HepG2 (cell line): ENCODE results near the gene GPR31. TPM values are rescaled to one million over a fixed set of nuclear protein-coding genes. Genes with fewer than 3 reads are reported as not detected.

Experiments
- ATF7 ChIP-seq, 2 experiments: fragments of 450-650 bp in 1 of 2; sonication (generic) in 1 of 2; formaldehyde crosslinking in 1 of 2; IDR thresholded peaks; 2 replicates each; pipeline versions ENCODE4 v1.4.0 to v1.6.1; 2016 to 2020; ENCODE audit warnings: antibody characterized with exemption in 1 of 2, mild to moderate bottlenecking in 1 of 2, missing genetic modification reagents in 1 of 2
- CREM ChIP-seq, 2 experiments: sonication (generic) in 1 of 2; formaldehyde crosslinking in 1 of 2; IDR thresholded peaks; 2 replicates each; pipeline versions ENCODE4 v1.4.0 to v1.6.1; 2016 to 2020; ENCODE audit warnings: antibody characterized with exemption in 1 of 2, mild to moderate bottlenecking in 1 of 2, missing genetic modification reagents in 1 of 2
- ELF3 ChIP-seq: IDR thresholded peaks from 2 replicates; pipeline ENCODE4 v1.6.1; 2016; ENCODE audit warnings: missing genetic modification reagents, missing compliant biosample characterization
- FOXJ3 ChIP-seq: sonication (generic); formaldehyde crosslinking; IDR thresholded peaks from 2 replicates; pipeline ENCODE4 v1.4.0; 2020; ENCODE audit warnings: missing genetic modification reagents, mild to moderate bottlenecking, borderline replicate concordance
- HOXD1 ChIP-seq: sonication (generic); formaldehyde crosslinking; IDR thresholded peaks from 2 replicates; pipeline ENCODE4 v1.5.0; 2020; ENCODE audit warnings: missing genetic modification reagents
- KDM1A ChIP-seq: IDR thresholded peaks from 2 replicates; pipeline ENCODE4 v1.6.1; 2016; ENCODE audit warnings: missing compliant biosample characterization
- MLXIP ChIP-seq: sonication (generic); formaldehyde crosslinking; IDR thresholded peaks from 2 replicates; pipeline ENCODE4 v1.9.0; 2021; ENCODE audit warnings: missing genetic modification reagents, borderline replicate concordance
- NBN ChIP-seq: fragments of 450-650 bp; conservative IDR thresholded peaks from 2 replicates; pipeline ENCODE4 v1.6.1; 2017
- RBM22 ChIP-seq: fragments of 200-400 bp; formaldehyde crosslinking; optimal IDR thresholded peaks from 2 replicates; pipeline ENCODE3; 2017; ENCODE audit warnings: mild to moderate bottlenecking, low read length, moderate library complexity
- SOX6 ChIP-seq, 2 experiments: fragments of 450-650 bp in 1 of 2; sonication (generic) in 1 of 2; formaldehyde crosslinking in 1 of 2; IDR thresholded peaks; 2 replicates each; pipeline versions ENCODE4 v1.4.0 to v1.6.1; 2017 to 2020; ENCODE audit warnings: antibody characterized with exemption in 1 of 2, mild to moderate bottlenecking in 1 of 2, missing genetic modification reagents in 1 of 2
- SSRP1 ChIP-seq: IDR thresholded peaks from 2 replicates; pipeline ENCODE4 v1.6.1; 2016; ENCODE audit warnings: control low read depth
- THAP11 ChIP-seq: IDR thresholded peaks from 2 replicates; pipeline ENCODE4 v1.6.1; 2016; ENCODE audit warnings: missing biosample characterization, missing genetic modification reagents
- UBTF ChIP-seq: sonication (generic); formaldehyde crosslinking; IDR thresholded peaks from 2 replicates; pipeline ENCODE4 v1.4.0; 2020; ENCODE audit warnings: mild to moderate bottlenecking, missing genetic modification reagents
- ZBTB46 ChIP-seq: sonication (generic); formaldehyde crosslinking; IDR thresholded peaks from 2 replicates; pipeline ENCODE4 v1.4.0; 2020; ENCODE audit warnings: mild to moderate bottlenecking, missing genetic modification reagents, borderline replicate concordance
- ZEB1 ChIP-seq: IDR thresholded peaks from 2 replicates; pipeline ENCODE4 v1.6.1; 2012; ENCODE audit warnings: mild to moderate bottlenecking, low read depth, inconsistent platforms; ENCODE audit not compliant: insufficient replicate concordance
- ZFP1 ChIP-seq: IDR thresholded peaks from 2 replicates; pipeline ENCODE4 v1.6.1; 2016
- ZKSCAN1 ChIP-seq: fragments of 150-350 bp; IDR thresholded peaks from 2 replicates; pipeline ENCODE4 v1.6.1; 2014; ENCODE audit warnings: low read length
- ZNF292 ChIP-seq: sonication (generic); formaldehyde crosslinking; IDR thresholded peaks from 2 replicates; pipeline ENCODE4 v1.8.1; 2022; ENCODE audit warnings: mild to moderate bottlenecking, low read depth, missing genetic modification reagents, borderline replicate concordance
- ZNF644 ChIP-seq: IDR thresholded peaks from 2 replicates; pipeline ENCODE4 v1.6.1; 2016; ENCODE audit warnings: low read depth
- polyA plus RNA-seq, 8 experiments: library from polyadenylated mRNA; depleted of rRNA in 3 of 8; stranded (reverse) in 7 of 8; unstranded in 1 of 8; fragments of >200 nt; fragmentation: Illumina TruSeq in 4 of 8; extraction: Trizol in 4 of 8; gene quantifications; 2 replicates each; pipeline versions ENCODE4 v1.2.1 to v1.2.3, GENCODE V29; 2011 to 2016; ENCODE audit warnings: low read depth in 4 of 8, missing spikeins in 1 of 8, mixed read lengths in 1 of 8; ENCODE audit not compliant: insufficient read depth in 1 of 8
- total RNA-seq, 5 experiments: library from RNA; depleted of rRNA; stranded (reverse); fragments of >200 nt; fragmentation: Illumina TruSeq; extraction: Trizol; gene quantifications; 2 replicates each; pipeline ENCODE4 v1.2.3, GENCODE V29; 2016; ENCODE audit warnings: low read depth in 1 of 5
- TF ChIP-seq, protein P1 (sequence below): sonication (generic); formaldehyde crosslinking; IDR thresholded peaks from 2 replicates; pipeline ENCODE4 v1.4.0; 2020; ENCODE audit warnings: mild to moderate bottlenecking, missing genetic modification reagents
- TF ChIP-seq, protein P2 (sequence below): sonication (generic); formaldehyde crosslinking; IDR thresholded peaks from 2 replicates; pipeline ENCODE4 v1.4.0; 2020; ENCODE audit warnings: mild to moderate bottlenecking, missing genetic modification reagents

Gene GPR31
- total and polyA plus RNA-seq, 2 of the 13 experiments (the other 11 are each of a cell fraction or from before 2014, with no cell fraction given), result not detected

DNA sequence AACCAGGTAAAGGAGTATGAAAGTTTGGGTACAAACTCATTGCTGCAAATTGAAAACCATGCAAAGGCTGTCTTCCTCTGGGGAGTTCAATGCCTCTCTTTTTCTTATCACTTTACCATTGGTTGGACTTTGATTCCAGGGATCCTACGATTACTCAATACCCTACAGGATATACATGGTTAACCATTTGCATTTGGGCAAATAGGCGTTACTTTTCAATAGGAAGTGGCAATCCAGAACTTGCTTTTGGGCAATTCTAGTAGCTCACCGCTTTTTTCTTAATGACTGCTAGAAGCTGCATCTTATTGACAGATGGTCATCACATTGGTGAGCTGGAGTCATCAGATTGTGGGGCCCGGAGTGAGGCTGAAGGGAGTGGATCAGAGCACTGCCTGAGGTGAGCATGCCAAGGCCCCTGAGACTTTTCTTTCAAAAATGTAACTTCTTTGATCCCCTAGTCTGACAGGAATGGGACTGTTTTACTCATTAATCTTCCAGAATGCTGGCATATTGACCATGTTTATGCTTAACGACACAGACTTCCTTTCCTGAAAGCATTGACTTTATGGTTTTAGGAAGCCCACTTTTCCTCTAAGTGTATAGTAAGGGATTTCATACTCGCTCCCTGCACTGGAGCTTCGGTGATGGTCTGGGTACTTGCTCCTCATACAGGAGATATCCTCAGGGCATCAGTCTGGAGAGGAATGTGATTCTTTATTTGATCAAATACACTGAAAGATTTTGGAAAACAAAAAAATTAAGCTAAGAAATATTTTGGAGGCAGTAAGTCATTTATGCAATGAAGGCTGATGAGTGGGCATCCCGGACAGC is 34.7 kb downstream of the GPR31 start, which contains the start of gene CCR6 (continued):
- TF ChIP-seq, protein P1, sequence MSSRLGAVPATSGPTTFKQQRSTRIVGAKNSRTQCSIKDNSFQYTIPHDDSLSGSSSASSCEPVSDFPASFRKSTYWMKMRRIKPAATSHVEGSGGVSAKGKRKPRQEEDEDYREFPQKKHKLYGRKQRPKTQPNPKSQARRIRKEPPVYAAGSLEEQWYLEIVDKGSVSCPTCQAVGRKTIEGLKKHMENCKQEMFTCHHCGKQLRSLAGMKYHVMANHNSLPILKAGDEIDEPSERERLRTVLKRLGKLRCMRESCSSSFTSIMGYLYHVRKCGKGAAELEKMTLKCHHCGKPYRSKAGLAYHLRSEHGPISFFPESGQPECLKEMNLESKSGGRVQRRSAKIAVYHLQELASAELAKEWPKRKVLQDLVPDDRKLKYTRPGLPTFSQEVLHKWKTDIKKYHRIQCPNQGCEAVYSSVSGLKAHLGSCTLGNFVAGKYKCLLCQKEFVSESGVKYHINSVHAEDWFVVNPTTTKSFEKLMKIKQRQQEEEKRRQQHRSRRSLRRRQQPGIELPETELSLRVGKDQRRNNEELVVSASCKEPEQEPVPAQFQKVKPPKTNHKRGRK (CRISPR knock-in tag), result no peak
- TF ChIP-seq HOXD1 (CRISPR knock-in tag) (no peak), THAP11 (CRISPR knock-in tag) (peak; percentile 70), ZNF292 (CRISPR knock-in tag) (no peak), ZKSCAN1 (no peak), MLXIP (CRISPR knock-in tag) (no peak), SOX6 (IDR thresholded peaks at IDR 0.05) (no peak), SOX6 (CRISPR knock-in tag; IDR thresholded peaks at IDR 0.05) (peak; percentile 83), SSRP1 (no peak), NBN (no peak), KDM1A (CRISPR knock-in tag) (no peak), CREM (IDR thresholded peaks at IDR 0.05) (peak; percentile 67), CREM (CRISPR knock-in tag; IDR thresholded peaks at IDR 0.05) (no peak), ZBTB46 (CRISPR knock-in tag) (no peak), RBM22 (no peak), ZEB1 (peak; percentile 54), UBTF (CRISPR knock-in tag) (peak; percentile 20; the same call in 1 of the 2 replicates), ZFP1 (CRISPR knock-in tag) (peak; percentile 54; the same call in 1 of the 2 replicates), ATF7 (IDR thresholded peaks at IDR 0.05) (no peak), ATF7 (CRISPR knock-in tag; IDR thresholded peaks at IDR 0.05) (no peak), FOXJ3 (CRISPR knock-in tag) (peak; percentile 85; the same call in 1 of the 2 replicates), ZNF644 (CRISPR knock-in tag) (peak; percentile 87), ELF3 (CRISPR knock-in tag) (peak; percentile 86)
- TF ChIP-seq, protein P2, sequence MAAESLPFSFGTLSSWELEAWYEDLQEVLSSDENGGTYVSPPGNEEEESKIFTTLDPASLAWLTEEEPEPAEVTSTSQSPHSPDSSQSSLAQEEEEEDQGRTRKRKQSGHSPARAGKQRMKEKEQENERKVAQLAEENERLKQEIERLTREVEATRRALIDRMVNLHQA, result no peak
